ENCODE data around the gene BPIFB2.
"Not testable (repeated sequence)": the region's sequence is repeated elsewhere in the genome, so short reads cannot be mapped to it uniquely, and the experiment has no call there.

The BPIFB2 gene, protein sequence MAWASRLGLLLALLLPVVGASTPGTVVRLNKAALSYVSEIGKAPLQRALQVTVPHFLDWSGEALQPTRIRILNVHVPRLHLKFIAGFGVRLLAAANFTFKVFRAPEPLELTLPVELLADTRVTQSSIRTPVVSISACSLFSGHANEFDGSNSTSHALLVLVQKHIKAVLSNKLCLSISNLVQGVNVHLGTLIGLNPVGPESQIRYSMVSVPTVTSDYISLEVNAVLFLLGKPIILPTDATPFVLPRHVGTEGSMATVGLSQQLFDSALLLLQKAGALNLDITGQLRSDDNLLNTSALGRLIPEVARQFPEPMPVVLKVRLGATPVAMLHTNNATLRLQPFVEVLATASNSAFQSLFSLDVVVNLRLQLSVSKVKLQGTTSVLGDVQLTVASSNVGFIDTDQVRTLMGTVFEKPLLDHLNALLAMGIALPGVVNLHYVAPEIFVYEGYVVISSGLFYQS

DNA sequence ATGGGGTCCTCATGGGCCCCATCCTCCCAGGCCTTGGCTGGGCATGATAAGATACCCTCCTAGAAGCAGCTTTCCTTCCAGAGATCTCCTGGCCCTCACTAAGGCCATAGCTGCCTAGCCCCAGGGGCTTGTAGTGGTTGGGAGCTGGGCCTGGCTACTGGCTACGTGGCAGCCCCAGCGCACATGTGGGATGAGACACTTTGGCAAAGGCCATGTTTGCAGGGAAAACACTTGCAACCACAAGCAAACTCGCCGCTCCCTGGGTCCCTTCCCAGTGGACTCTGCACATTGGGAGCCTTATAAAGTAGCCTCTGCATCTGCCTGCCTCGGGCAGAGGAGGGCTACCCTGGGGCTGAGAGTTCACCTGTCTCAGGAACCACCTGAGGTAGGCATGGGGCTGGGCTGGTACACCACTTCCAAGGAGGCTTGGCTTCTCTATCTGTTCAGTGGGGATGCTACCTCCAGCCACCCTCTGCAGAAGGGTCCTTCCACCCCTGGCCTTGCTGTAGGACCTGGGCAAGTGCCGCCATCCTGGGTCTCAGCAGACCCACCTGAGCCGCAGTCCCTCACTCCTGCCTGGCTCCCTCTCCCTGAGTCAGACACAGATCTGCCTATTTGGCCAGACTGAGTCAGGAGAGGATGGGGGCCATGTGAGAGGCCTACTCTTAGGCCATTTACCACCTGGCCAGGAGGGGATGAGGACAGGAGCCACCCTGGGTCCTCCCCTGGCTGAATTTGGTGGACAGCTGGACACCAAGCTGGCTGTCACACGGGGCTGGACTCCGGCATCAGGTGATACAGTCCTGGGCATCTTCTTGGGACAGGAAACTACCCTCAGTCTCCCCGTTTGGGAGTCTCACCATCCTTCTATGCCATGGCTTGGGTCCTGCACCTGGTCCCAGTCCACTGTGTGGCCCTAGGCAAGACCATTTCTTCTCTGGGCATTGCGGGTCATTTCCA is at the start of gene BPIFB2:
Gene BPIFB2, plus strand, starts transcription at position 329 of the 960 bp plus-strand sequence. CDS start 871 bp downstream, outside the sequence.
- no peak for DNase-seq

DNA sequence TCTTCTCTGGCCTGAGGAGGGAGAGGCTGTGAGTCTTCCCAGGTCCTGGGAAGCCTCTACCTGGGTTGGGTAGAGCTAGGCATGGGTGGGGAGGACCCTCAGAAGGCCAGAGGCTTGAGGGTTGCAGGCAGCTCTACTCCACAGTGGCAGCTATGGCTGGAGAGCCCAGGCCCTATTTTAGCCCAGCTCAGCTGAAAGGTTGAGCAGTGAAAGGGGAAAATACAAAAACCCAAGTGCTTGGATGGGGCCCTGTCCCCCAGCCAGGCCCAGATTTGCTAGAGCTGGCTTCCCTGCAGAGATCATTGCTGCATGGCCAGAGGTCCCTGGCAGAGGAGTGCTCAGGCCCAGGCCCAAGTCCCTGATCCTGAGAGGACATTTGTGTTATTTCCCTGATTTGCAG is 48.9 kb upstream of the BPIFB2 start:
- no peak for DNase-seq

DNA sequence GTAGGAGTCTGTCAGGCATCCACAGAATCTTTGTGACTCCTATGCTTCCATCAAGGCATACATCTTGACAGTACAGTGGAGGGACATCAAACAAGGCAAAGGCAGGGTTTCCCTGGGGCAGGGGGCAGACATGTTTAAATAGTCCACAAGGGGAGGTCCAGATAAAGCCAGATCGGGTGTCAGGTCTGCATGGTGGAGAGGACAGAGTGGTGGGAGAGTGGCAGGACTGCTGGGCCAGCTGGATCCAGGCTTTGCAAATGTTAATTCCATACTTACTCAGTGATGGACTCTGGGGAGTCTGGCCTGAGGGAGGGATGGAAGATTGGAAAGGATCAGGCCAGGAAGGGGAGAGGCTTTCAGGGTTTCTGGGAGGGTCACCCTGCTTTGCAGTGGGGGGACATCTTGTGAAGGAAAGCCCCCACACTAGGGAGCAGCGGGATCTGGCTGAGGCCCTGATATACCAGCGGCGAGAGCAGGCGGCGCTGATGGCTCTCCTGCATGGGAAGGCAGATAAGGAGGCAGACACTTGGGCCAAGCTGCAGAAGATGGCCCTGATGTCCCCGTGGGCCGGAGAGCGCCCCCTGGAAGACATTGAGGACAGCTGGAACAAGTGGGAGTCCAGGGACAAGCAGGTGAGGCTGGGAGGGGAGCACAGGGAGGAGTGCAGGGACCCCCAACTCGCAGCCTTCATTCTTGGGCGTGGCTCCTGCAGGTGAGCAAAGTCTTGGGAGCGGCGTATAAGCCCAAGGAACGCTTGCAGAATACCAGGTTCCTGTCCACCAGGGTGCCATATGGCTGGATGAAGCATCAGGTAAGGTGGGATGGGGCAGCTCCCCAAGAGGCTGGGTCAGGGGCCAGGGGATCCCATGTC is 47.9 kb upstream of the BPIFB2 start:
- DNase-seq = no peak

DNA sequence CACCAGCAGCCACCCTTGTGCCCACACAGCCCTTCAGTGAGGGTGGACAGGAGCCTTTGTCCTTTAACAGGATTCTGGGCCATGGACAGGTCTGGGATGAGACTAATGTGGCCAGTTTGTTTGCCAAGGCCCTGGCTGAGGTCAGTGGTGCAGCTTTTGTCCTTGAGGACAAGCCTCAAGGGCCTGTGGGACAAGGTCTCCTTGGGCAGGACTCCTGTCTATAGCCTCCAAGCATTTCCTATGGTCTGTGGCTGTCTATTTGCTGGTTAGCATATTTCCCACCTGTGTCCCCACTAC is 47.3 kb upstream of the BPIFB2 start:
- DNase-seq = no peak

DNA sequence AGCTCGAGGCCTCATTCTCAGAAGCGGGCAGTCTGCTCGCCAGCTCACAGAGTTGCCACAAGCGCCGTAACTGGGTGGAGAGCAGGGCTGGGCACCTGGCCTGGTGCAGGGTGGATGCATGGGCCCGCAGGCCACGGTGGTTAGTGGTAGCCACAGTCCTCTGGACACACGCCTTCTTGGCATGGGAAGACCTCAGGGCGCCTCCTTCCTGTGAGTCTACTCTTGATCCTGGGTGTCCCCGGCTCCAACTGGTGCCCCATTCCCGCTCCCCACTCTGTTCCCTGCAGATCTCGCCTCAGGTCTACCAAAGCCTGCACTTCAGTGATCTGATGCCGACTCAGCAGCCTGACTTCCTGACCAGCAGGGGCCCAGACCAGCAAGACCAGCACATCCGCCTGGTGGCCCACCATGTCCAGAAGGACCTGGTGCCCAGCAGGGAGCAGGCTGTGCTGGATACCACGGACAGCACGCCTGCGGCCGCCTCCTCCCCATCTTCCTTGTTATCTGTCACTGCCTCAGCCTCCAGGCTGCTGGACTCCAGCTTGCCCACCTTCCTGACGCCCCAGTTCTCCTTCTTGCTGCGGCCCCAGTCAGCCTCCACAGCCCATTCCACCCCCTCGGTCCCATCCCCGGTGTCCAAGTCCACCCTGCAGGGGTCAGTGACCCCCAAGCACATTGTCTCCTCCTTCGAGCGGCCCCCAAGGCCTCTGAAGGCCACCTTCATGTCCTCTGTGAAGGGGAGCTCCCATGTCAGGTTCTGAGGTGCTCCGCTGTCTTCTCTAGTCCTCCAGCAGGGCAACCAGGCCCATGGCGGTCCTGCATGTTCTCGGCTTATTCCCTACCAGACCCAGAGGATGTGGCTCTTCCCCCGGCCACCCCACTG is 46.4 kb upstream of the BPIFB2 start:
- DNase-seq = no peak

DNA sequence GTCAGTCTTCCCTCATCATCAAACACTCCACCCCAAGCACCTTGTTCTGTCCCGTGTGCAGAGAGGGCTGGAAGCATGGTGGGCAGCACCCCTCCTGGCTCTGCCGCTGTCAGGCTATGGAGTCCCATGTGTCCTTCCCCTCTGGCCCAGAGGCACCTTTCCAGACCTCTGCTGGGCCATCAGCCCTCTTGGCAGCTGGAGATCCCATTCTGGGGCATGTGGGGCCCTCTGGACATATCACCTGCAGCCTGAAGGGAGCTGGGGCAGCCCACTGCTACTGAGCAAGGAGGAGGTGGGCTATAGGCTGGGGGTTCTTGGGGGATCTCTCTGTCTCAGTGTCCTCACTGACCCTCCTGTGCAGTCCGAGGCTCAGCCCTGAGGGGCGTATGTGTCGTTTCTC is 45.5 kb upstream of the BPIFB2 start:
- DNase-seq = no peak

DNA sequence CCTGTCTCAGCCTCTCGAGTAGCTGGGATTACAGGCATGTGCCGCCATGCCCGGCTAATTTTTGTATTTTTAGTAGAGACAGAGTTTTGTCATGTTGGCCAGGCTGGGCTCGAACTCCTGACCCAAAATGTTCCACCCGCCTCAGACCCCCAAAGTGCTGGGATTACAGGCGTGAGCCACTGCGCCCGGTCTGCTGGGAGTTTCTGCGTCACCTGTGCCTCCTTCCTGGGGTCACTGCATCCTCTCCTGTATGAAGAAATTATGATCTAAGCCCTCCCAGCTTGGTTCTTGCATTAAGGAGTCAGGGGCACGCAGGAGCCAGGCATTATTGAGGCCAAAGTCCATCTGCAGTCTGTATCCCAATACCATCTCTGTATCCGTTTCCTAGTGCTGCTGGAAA is 44.9 kb upstream of the BPIFB2 start:
- DNase-seq = not testable (repeated sequence)

DNA sequence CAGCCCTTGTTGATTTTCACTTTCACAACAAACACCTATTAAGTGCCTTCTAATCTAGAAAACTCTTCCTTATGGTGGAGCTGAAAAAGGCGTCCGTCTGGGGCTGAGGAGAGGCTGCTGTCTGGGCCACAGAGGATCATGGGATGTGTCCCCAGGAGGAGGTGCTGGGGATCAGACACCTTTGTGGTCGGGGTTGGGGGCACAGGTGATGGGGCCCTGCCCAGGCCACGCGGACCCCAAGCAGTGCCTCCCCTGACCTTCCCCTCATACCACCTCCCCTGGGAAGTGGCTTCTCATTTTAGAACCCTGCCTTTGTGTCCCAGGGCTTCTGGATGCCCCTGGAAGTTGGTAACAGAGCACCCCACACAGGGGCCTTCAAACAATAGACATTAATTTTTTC is 44.3 kb upstream of the BPIFB2 start:
- DNase-seq = no peak

DNA sequence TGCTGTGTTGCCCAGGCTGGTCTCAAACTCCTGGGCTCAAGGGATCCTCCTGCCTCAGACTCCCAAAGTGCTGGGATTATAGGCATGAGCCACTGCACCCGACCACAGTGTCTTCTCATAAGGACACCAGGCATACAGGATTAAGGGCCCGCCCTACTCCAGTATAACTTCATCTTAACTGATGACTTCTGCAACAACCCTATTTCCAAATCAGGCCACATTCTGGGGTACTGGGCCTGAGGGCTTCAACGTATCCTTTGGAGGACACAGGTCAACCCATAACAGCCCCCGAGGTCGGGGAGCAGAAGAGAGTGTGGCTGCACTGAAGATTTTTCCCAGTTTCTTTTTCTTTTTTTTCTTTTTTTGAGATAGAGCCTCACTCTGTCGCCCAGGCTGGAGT is 42.9 kb upstream of the BPIFB2 start:
- no peak for DNase-seq

DNA sequence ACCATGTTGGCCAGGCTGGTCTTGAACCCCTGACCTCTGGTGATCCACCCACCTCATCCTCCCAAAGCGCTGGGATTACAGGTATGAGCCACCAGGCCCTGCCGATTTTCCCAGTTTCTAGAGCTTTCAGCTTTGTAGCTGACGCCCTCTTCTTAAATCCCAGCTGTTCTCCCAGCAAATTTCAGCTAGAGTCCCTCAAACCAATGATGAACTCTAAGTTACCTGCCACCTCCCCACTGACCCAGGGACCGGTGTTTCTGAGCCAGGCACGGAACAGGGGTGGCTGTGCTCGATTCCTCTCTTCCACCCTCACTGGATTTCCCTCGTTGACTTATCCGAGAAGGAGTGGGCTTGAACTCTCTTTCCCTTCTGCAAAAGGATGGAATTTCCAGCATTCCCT is 42.4 kb upstream of the BPIFB2 start:
- no peak for DNase-seq

DNA sequence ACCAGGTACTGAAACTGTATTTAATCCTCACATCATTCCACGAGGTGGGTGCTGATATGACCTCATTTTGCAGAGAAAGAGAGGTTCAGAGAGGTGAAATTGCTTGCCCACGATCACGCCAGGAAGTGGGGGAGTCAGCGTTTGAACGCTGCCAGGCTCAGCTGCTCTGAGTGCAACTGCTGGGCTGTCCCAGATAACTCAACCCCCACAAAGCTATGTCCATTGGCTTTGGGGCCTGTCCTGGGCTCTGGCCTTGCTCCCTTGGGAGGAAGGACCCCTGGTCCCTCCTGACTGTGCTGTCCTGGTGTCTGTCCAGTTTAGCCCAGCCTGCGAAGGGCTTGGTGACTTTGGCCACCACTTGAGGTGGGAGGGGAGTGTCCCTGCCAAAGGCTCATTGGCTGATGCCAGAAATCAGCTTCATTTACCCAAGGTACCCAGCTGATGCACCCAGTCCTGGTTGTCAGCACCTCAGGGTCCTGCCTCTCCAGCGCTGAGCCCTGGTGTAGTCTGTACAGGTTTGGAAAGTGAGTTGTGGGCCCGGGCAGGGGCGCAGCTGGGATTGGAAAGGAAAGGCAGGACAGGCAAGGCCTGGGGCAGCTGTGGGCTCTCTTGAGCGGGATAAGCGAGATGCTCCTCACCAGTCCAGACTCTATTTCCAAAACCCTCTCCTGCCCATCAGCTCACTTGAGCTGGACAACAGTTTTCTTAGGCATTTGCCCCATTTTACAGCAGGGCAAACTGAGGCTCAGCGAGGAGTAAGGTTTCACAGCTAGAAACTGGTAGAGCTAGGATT is 41.7 kb upstream of the BPIFB2 start:
- no peak for DNase-seq

DNA sequence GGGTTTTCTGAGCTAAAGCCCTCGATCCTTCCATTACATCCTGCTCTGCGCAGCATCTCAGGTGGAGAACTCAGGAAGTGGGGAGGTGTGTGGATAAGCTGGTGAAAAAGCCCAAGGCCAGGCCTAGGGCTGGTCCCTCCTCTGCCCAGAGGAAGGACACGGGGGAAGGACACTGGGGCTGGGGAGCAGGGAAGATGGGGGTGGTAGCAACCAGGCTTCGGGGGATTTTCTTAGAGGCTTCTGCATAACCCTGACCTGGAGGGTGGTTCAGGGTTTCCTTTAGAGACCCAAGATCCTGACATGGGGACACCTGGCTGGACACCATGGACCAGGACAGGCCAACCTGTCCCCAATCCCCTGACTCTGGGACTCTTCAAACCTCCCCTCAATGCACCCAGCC is 41.1 kb upstream of the BPIFB2 start:
- DNase-seq = no peak

DNA sequence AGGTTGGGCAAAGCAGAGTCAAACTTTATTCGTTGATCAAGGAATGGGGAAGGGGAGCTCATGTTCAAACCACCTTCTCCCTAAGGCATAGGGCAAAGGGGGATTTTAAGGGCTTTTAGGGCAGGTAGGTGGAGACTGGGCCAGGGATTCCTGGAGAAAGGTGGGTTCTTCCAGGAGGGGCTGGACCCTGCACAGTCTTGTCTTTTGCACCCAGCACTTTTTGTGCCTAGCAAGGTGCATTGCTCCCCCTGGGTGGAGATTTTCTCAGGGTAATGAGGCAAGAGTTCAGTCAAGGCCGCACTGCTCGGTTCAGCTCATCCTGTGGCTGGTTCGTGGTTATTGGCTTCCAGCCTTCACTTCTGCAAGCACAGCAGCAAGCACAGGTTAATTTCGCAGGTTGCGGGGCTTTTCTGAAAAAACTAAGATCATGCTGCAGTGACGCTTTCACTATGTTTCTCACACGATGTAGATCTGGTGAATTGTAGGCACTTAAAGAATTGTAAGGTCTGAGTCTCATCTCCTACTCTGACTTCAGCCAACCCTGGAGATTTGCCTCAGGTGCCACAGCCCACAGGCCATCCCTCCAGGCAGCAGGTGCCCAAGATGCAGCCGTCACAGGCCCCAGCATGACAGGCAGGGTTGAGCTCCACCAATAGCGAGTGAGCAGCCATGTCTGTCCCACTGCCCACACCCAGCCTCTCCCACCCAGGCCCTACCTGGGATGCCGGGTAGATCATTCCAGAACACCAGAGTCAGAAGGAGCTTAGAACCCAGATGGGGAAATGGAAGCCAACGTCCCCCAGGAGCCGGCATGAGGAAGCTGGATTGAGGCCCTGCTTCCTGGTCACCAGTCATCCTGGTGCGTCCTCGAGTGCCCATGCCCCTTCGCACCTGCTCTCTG is 40.4 kb upstream of the BPIFB2 start:
- no peak for DNase-seq

DNA sequence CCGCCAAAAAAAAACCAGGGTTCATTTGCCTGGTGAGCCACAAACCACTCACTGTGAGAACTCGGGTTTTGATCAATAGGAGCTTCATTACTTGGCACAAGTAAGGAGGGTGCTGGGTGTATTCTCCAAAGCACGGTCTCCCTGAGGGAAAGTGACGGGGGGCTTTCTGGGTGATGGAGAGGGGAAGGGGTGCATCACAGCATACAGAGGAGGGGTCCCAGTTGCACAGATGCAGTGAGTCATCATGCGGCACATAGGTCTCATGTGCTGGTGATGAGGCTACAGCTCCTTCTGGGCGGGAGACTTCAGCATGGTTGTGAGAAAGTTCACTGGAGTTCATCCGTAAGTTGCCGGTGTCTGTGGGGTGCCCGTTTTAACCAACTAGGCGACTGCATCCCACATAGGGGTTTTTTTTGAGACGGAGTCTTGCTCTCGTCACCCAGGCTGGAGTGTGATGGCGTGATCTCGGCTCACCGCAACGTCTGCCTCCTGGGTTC is 39.5 kb upstream of the BPIFB2 start:
- no peak for DNase-seq

DNA sequence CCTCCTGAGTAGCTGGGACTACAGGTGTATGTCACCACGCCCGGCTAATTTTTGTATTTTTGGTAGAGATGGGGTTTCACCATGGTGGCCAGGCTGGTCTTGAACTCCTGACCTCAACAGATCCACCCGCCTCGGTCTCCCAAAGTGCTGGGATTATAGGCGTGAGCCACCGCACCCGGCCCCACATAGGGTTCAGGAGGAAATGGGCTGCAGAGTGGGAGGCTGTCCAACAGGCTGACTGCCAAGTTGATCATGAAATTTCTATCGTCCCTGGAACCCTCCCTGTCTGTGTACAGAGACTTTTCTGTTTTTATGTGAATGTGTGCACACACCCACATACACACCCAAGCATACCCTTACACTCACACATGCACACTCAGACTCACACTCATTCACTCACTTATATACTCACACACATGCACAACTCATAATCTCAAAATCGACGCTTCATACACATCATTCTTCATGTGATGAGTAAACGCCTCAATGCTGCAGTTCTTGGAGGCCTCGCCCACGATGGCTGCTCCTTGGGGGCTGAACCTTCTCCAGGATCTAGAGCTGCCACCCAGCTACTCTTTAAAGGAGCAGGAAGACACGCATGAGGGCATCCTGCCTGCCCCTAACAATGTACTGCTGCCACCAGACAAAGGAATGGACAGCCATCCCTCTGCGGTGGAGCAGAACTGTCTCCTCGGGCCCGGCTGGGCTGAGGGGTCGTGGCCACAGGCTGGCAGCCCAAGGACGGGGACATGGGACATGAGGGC is 38.8 kb upstream of the BPIFB2 start:
- no peak for DNase-seq

DNA sequence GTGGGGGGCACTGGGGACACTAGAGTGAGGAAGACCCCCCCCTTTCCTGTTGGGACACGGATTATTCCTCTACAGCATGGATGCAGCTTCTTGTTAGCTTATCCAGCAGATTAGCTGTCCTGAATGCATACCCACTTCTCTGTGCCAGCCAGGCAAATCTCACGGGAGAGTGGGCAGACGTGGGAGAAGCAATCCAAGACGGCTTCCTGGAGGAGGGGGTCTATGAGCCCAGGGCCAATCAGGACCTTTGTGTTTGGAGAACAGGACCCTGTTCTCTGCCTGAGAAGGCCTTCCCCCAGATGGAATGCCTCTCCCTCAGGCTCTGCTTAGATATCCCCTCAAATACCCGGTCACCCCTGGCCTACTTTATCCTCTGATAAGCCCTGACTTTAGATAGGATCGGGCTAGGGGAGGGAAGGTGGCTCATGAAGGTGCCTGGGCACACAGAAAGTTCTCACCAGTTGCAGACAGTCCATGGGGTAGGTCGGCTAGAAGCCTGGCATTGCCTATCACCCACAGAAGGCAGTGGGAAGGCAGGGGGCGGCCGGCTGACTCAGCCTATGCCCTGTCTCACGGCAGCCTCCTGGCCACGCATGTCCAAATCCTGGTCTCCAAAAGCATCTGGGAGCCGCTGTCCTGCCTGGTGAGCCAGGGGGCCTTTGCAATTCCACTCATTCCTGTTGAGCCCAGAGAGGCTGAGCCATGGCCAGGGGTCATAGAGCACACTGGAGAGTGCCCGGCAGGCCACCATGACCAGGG is 38.0 kb upstream of the BPIFB2 start:
- DNase-seq = no peak

DNA sequence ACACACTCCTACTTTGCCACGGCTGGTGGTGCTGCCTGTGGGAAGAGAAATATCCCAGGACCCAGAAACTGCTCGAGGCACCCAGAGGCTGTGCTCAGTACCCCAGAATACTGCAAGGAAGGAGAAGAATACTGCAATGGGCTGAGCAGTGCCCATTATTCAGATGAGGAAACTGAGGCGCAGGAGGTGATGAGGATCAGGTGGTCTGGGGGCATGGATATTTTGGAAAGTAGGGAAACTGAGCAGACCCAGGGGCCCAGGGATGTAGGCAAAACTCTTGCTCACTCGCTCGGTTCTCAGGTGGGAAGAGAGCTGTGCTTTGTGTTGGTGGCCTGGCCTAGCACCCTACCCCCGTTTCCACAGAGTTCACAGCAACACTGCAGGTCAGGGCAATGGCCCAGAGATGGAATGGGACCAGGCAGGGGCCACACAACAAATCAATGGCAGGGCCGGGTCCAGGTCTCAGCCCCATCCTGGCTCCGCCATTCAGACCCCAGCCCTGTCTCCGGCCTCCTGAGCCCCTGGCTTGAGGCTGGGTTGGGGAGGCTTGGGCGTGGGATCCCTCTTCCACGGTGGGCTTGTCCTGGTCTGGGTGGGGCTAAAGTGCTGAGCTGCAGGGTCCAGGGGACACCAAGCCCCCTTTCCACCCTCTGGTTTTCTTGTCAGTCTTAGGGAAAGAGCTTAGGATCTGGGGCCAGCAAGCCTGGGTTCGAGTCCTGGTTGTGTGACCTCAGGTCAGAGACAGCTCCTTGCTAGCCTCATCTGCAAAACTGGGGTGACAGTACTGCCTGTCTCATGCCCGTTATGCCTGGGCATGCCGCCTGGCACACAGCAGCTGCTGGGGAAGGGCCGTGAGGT is 37.2 kb upstream of the BPIFB2 start:
- DNase-seq = no peak
